ENCODE data around the gene TAS2R10.

DNA sequence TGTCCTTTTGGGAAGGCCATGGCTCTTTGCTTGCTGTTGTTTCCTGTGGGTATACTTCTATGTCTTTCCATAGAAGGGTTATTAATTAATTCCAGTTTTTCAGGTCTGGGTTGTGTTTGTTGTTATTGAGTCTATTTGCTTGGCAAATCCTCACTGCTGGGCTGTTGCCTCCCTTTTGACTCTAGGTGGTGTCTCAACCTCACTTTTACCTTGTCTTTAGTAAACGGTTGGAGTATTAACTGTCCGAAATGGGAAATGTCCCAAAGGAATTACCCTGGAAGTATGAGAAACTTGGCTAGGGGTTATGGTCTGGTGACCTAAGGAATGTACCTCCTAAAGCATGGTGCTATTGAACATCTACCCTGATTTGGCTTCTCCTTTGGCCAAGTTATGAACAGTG is 41.2 kb upstream of the TAS2R10 start:
- TF ChIP-seq EP300 (IDR thresholded peaks at IDR 0.05; ENCODE audit: borderline replicate concordance in 1 of 2, low read depth in 1 of 2, low read length in 1 of 2) (no peak), TEAD4 (IDR thresholded peaks at IDR 0.05; ENCODE audit: borderline replicate concordance, insufficient read depth) (no peak), EZH2phosphoT487 (IDR thresholded peaks at IDR 0.05; ENCODE audit: borderline replicate concordance, low read depth) (no peak), SIN3A (IDR thresholded peaks at IDR 0.05; ENCODE audit: borderline replicate concordance, low read depth, low read length) (no peak), SMC3 (IDR thresholded peaks at IDR 0.05; ENCODE audit: low read depth, low read length) (no peak), POLR2AphosphoS5 (IDR thresholded peaks at IDR 0.05; ENCODE audit: low read depth, low read length) (no peak), FOXM1 (IDR thresholded peaks at IDR 0.05; ENCODE audit: low read depth) (no peak)
- TF ChIP-seq, protein P1, sequence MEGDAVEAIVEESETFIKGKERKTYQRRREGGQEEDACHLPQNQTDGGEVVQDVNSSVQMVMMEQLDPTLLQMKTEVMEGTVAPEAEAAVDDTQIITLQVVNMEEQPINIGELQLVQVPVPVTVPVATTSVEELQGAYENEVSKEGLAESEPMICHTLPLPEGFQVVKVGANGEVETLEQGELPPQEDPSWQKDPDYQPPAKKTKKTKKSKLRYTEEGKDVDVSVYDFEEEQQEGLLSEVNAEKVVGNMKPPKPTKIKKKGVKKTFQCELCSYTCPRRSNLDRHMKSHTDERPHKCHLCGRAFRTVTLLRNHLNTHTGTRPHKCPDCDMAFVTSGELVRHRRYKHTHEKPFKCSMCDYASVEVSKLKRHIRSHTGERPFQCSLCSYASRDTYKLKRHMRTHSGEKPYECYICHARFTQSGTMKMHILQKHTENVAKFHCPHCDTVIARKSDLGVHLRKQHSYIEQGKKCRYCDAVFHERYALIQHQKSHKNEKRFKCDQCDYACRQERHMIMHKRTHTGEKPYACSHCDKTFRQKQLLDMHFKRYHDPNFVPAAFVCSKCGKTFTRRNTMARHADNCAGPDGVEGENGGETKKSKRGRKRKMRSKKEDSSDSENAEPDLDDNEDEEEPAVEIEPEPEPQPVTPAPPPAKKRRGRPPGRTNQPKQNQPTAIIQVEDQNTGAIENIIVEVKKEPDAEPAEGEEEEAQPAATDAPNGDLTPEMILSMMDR (IDR thresholded peaks at IDR 0.05) = no peak
- TF ChIP-seq, protein P2, sequence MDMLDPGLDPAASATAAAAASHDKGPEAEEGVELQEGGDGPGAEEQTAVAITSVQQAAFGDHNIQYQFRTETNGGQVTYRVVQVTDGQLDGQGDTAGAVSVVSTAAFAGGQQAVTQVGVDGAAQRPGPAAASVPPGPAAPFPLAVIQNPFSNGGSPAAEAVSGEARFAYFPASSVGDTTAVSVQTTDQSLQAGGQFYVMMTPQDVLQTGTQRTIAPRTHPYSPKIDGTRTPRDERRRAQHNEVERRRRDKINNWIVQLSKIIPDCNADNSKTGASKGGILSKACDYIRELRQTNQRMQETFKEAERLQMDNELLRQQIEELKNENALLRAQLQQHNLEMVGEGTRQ (IDR thresholded peaks at IDR 0.05; ENCODE audit: borderline replicate concordance, low read depth, low read length) = no peak
